ENCODE data around the gene PPP1R3E.

PPP1R3E gene

GRCh38 chr14:23248601-23249000 is 54.1 kb downstream of the PPP1R3E start:
- DNase-seq (ENCODE audit: low spot score), result no peak

Measured in kidney capillary endothelial cell (primary cell).